NCI-H1048 (cell line): Measurements from ENCODE around the gene NTRK2.
"Not testable (repeated sequence)": the region's sequence is repeated elsewhere in the genome, so short reads cannot be mapped to it uniquely, and the experiment has no call there.

ENCODE experiments used
- DNase-seq: peaks from one replicate; lab custom pipeline; 2025; lab: John Stamatoyannopoulos, UW

The NTRK2 gene

GRCh38 chr9:85067792-85068191 lies 398.3 kb downstream of the NTRK2 start:
- DNase-seq: no peak

GRCh38 chr9:85069421-85069820 lies 399.9 kb downstream of the NTRK2 start:
- not testable (repeated sequence) for DNase-seq
